K562 treated with DMSO at 1 percent for 48 hours (cell line): ENCODE results near the gene RPL23. TPM values are rescaled to one million over a fixed set of nuclear protein-coding genes. Genes with fewer than 3 reads are reported as not detected.

ENCODE experiments used
- total RNA-seq: library from RNA; unstranded; fragments of 300-600 nt; gene quantifications from 2 replicates; pipeline ENCODE4 v1.2.3, GENCODE V29; 2022; ENCODE audit warnings: low replicate concordance; ENCODE audit errors: extremely low read depth

Gene RPL23
- 2,930 TPM in 1 of 2 replicates, not detected in the other for total RNA-seq

GRCh38 chr17:38853292-38854219 lies at the start of gene RPL23:
Gene RPL23, minus strand, starts transcription at chr17:38853721. Its CDS starts 11 bp downstream, at chr17:38853710.

GRCh38 chr17:38869526-38870258 lies 16.2 kb upstream of the RPL23 start, which contains the start of gene LASP1:
Gene LASP1, plus strand, starts transcription at chr17:38870058. Its CDS starts 132 bp downstream, at chr17:38870190.

GRCh38 chr17:38824899-38825761 lies 28.4 kb downstream of the RPL23 start, which contains the start of gene CWC25:
Gene CWC25, minus strand, starts transcription at chr17:38825321. Its CDS starts 138 bp downstream, at chr17:38825183.

GRCh38 chr17:38799501-38800236 lies 53.9 kb downstream of the RPL23 start, which contains the start of gene PIP4K2B:
Gene PIP4K2B, minus strand, starts transcription at chr17:38799556. Its CDS starts 132 bp downstream, at chr17:38799424.

Other genes with a start within 250 kb of the RPL23 start
- not detected in 2 replicates for gene SRCIN1, start 247.8 kb downstream of the RPL23 start, total RNA-seq
- gene EPOP, start 178.8 kb downstream of the RPL23 start, total RNA-seq = not detected in 2 replicates
- gene MLLT6, start 148.4 kb downstream of the RPL23 start, total RNA-seq = 113 TPM in 1 of 2 replicates, not detected in the other
- gene CISD3, start 123.4 kb downstream of the RPL23 start, total RNA-seq = not detected in 2 replicates
- gene PCGF2, start 105.4 kb downstream of the RPL23 start, total RNA-seq = not detected in 2 replicates
- 1,392 TPM in 1 of 2 replicates, not detected in the other for gene PSMB3, start 101.0 kb downstream of the RPL23 start, total RNA-seq
- gene PIP4K2B, start 54.2 kb downstream of the RPL23 start, total RNA-seq = not detected in 2 replicates
- not detected in 2 replicates for gene CWC25, start 28.4 kb downstream of the RPL23 start, total RNA-seq
- not detected in 2 replicates for gene LASP1, start 16.3 kb upstream of the RPL23 start, total RNA-seq
- gene FBXO47, start 113.7 kb upstream of the RPL23 start, total RNA-seq = not detected in 2 replicates